SK-N-SH treated with all-trans-retinoic acid at 6 μM for 48 hours (cell line): ENCODE measurements around the gene SPIRE2.

Source experiments
- TF ChIP-seq, protein P1 (sequence below): fragments of 250-450 bp; sonication (Bioruptor Pico); IDR thresholded peaks from 2 replicates; pipeline ENCODE4 v1.5.0; 2020; ENCODE audit warnings: mild to moderate bottlenecking, moderate library complexity
- TF ChIP-seq, protein P2 (sequence below): fragments of 250-450 bp; sonication (Bioruptor Pico); IDR thresholded peaks from 2 replicates; pipeline ENCODE4 v1.5.1; 2021; ENCODE audit warnings: mild to moderate bottlenecking, moderate library complexity

DNA sequence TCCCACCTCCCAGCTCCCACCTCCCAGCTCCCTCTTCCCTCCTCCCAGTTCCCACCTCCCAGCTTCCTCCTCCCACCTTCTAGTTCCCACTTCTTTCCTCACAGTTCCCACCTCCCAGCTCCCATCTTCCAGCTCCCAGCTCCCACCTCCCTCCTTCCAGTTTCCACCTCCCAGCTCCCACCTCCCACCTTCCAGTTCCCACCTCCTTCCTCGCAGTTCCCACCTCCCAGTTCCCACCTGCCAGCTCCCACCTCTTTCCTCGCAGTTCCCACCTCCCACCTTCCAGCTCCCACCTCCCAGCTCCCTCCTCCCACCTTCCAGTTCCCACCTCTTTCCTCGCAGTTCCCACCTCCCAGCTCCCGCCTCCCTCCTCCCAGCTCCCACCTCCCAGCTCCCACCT lies 80.0 kb downstream of the SPIRE2 start:
- TF ChIP-seq, protein P1, sequence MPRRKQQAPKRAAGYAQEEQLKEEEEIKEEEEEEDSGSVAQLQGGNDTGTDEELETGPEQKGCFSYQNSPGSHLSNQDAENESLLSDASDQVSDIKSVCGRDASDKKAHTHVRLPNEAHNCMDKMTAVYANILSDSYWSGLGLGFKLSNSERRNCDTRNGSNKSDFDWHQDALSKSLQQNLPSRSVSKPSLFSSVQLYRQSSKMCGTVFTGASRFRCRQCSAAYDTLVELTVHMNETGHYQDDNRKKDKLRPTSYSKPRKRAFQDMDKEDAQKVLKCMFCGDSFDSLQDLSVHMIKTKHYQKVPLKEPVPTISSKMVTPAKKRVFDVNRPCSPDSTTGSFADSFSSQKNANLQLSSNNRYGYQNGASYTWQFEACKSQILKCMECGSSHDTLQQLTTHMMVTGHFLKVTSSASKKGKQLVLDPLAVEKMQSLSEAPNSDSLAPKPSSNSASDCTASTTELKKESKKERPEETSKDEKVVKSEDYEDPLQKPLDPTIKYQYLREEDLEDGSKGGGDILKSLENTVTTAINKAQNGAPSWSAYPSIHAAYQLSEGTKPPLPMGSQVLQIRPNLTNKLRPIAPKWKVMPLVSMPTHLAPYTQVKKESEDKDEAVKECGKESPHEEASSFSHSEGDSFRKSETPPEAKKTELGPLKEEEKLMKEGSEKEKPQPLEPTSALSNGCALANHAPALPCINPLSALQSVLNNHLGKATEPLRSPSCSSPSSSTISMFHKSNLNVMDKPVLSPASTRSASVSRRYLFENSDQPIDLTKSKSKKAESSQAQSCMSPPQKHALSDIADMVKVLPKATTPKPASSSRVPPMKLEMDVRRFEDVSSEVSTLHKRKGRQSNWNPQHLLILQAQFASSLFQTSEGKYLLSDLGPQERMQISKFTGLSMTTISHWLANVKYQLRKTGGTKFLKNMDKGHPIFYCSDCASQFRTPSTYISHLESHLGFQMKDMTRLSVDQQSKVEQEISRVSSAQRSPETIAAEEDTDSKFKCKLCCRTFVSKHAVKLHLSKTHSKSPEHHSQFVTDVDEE (CRISPR knock-in tag), result no peak
- TF ChIP-seq, protein P2, sequence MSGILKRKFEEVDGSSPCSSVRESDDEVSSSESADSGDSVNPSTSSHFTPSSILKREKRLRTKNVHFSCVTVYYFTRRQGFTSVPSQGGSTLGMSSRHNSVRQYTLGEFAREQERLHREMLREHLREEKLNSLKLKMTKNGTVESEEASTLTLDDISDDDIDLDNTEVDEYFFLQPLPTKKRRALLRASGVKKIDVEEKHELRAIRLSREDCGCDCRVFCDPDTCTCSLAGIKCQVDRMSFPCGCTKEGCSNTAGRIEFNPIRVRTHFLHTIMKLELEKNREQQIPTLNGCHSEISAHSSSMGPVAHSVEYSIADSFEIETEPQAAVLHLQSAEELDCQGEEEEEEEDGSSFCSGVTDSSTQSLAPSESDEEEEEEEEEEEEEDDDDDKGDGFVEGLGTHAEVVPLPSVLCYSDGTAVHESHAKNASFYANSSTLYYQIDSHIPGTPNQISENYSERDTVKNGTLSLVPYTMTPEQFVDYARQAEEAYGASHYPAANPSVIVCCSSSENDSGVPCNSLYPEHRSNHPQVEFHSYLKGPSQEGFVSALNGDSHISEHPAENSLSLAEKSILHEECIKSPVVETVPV, result no peak
